IgD-negative memory B cell (primary cell): Measurements from ENCODE around the gene GLB1L2. TPM values are rescaled to one million over a fixed set of nuclear protein-coding genes. Genes with fewer than 3 reads are reported as not detected.

Experiments
- H3K27ac Mint-ChIP-seq, 3 donors: one replicate each; pipeline ENCODE4 v1.8.0; 2020 to 2022; ENCODE audit warnings: mild to moderate bottlenecking in 3 of 3, mixed read lengths in 3 of 3, moderate library complexity in 1 of 3
- H3K27me3 Mint-ChIP-seq: one replicate; pipeline ENCODE4 v1.8.0; 2021; ENCODE audit warnings: mixed read lengths
- H3K36me3 Mint-ChIP-seq: one replicate; pipeline ENCODE4 v1.8.0; 2020; ENCODE audit warnings: mild to moderate bottlenecking, mixed read lengths
- H3K4me1 Mint-ChIP-seq, 3 donors: one replicate each; pipeline ENCODE4 v1.8.0; 2020 to 2022; ENCODE audit warnings: mixed read lengths in 3 of 3, mild to moderate bottlenecking in 1 of 3
- H3K4me3 Mint-ChIP-seq, 4 donors: one replicate each; pipeline ENCODE4 v1.8.0; 2020 to 2022; ENCODE audit warnings: mild to moderate bottlenecking in 4 of 4, mixed read lengths in 4 of 4, moderate library complexity in 3 of 4
- H3K9me3 Mint-ChIP-seq, 3 donors: one replicate each; pipeline ENCODE4 v1.8.0; 2020 to 2021; ENCODE audit warnings: mixed read lengths in 3 of 3, mild to moderate bottlenecking in 1 of 3
- polyA plus RNA-seq: library from polyadenylated mRNA; unstranded; fragments of 300-500 nt; fragmentation: Illumina TruSeq; gene quantifications from one replicate; pipeline ENCODE4 v1.2.3, GENCODE V29; 2021

The GLB1L2 gene
- polyA plus RNA-seq, 1 donor from 2014 or later, result 0.63 TPM

GRCh38 chr11:134413043-134413825 lies 81.4 kb downstream of the GLB1L2 start:
- H3K4me3 Mint-ChIP-seq, result peak overlapping the region; percentile 19 to 76 (median 58)
- H3K27ac Mint-ChIP-seq, result peak overlapping the region in 1 of 3 donors; percentile 57
- H3K27me3 Mint-ChIP-seq, result peaks cover 51% of the 10 kb centered on the region
- peaks cover 0 to 3% (median 0%) of the 10 kb centered on the region in 3 donors for H3K9me3 Mint-ChIP-seq
- H3K4me1 Mint-ChIP-seq, result peaks cover 8 to 17% (median 13%) of the 10 kb centered on the region in 3 donors
- no peaks in the 10 kb centered on the region for H3K36me3 Mint-ChIP-seq

GRCh38 chr11:134413826-134414731 lies 82.3 kb downstream of the GLB1L2 start:
- Mint-ChIP-seq H3K4me3 (peak overlapping the region in 3 of 4 donors; percentile 47 to 76 (median 58)), H3K4me1 (peaks cover 8 to 17% (median 13%) of the 10 kb centered on the region in 3 donors), H3K36me3 (no peaks in the 10 kb centered on the region), H3K27me3 (peaks cover 50% of the 10 kb centered on the region), H3K9me3 (peaks cover 0 to 3% (median 0%) of the 10 kb centered on the region in 3 donors), H3K27ac (peak overlapping the region in 1 of 3 donors; percentile 57)

GRCh38 chr11:134414766-134415765 lies 83.3 kb downstream of the GLB1L2 start:
- H3K4me1 Mint-ChIP-seq, result peaks cover 8 to 17% (median 14%) of the 10 kb centered on the region in 3 donors
- H3K27me3 Mint-ChIP-seq, result peaks cover 41% of the 10 kb centered on the region
- H3K36me3 Mint-ChIP-seq, result no peaks in the 10 kb centered on the region
- no peaks in the 10 kb centered on the region for H3K9me3 Mint-ChIP-seq
- peak overlapping the region in 2 of 4 donors; percentile 54 to 72 for H3K4me3 Mint-ChIP-seq
- H3K27ac Mint-ChIP-seq, result no peak overlapping the region

GRCh38 chr11:134416726-134417125 lies 84.9 kb downstream of the GLB1L2 start:
- Mint-ChIP-seq H3K27ac (no peak overlapping the region), H3K4me3 (no peak overlapping the region), H3K9me3 (no peaks in the 10 kb centered on the region), H3K27me3 (peaks cover 27% of the 10 kb centered on the region), H3K4me1 (peaks cover 8 to 14% (median 9%) of the 10 kb centered on the region in 3 donors), H3K36me3 (no peaks in the 10 kb centered on the region)

GRCh38 chr11:134417871-134418840 lies 86.4 kb downstream of the GLB1L2 start:
- Mint-ChIP-seq H3K27ac (no peak overlapping the region), H3K36me3 (no peaks in the 10 kb centered on the region), H3K9me3 (no peaks in the 10 kb centered on the region), H3K4me3 (no peak overlapping the region), H3K4me1 (peaks cover 8 to 14% (median 9%) of the 10 kb centered on the region in 3 donors), H3K27me3 (peaks cover 29% of the 10 kb centered on the region)

GRCh38 chr11:134423106-134423505 lies 91.3 kb downstream of the GLB1L2 start:
- H3K36me3 Mint-ChIP-seq, result no peaks in the 10 kb centered on the region
- H3K4me1 Mint-ChIP-seq, result peaks cover 0 to 1% (median 0%) of the 10 kb centered on the region in 3 donors
- peaks cover 0 to 2% (median 0%) of the 10 kb centered on the region in 3 donors for H3K9me3 Mint-ChIP-seq
- no peak overlapping the region for H3K4me3 Mint-ChIP-seq
- H3K27ac Mint-ChIP-seq, result no peak overlapping the region
- H3K27me3 Mint-ChIP-seq, result peaks cover 8% of the 10 kb centered on the region

GRCh38 chr11:134425413-134425812 lies 93.6 kb downstream of the GLB1L2 start:
- H3K9me3 Mint-ChIP-seq, result peaks cover 0 to 7% (median 0%) of the 10 kb centered on the region in 3 donors
- H3K36me3 Mint-ChIP-seq, result no peaks in the 10 kb centered on the region
- H3K4me3 Mint-ChIP-seq, result no peak overlapping the region
- H3K27ac Mint-ChIP-seq, result no peak overlapping the region
- peaks cover 0 to 2% (median 0%) of the 10 kb centered on the region in 3 donors for H3K4me1 Mint-ChIP-seq
- peaks cover 12% of the 10 kb centered on the region for H3K27me3 Mint-ChIP-seq

Other genes starting within 250 kb of the GLB1L2 start
- gene NCAPD3, start 108.0 kb upstream of the GLB1L2 start, polyA plus RNA-seq, result 8.1 TPM
- 11.8 TPM for gene VPS26B, start 107.3 kb upstream of the GLB1L2 start, polyA plus RNA-seq
- 77.4 TPM for gene THYN1, start 78.6 kb upstream of the GLB1L2 start, polyA plus RNA-seq
- 14.2 TPM for gene ACAD8, start 78.4 kb upstream of the GLB1L2 start, polyA plus RNA-seq
- gene GLB1L3, start 55.6 kb upstream of the GLB1L2 start, polyA plus RNA-seq, result 0.19 TPM
- not detected for gene B3GAT1, start 80.3 kb downstream of the GLB1L2 start, polyA plus RNA-seq